Measurements from ENCODE around the gene IRGQ.

- TF ChIP-seq EZH2 (IDR thresholded peaks at IDR 0.05; ENCODE audit: insufficient read depth, poor library complexity, severe bottlenecking) (no peak), EZH2phosphoT487 (IDR thresholded peaks at IDR 0.05; ENCODE audit: insufficient read depth, low read depth) (no peak)
Measured at GRCh38 chr19:43552616-43553015, 43.3 kb downstream of the IRGQ start.

Measured in GM23248 (cell line).